OCI-LY7 (cell line): ENCODE results near the gene FDPS. TPM values are rescaled to one million over a fixed set of nuclear protein-coding genes. Genes with fewer than 3 reads are reported as not detected.

Experiments
- BruUV-seq: library from RNA; stranded (reverse); fragments of 400-500 nt; replicated peaks from 2 replicates; lab custom pipeline; 2021; lab: Mats Ljungman, UMichigan
- CTCF ChIA-PET: fragments of 300-600 bp; sonication (Branson Sonifier 250); formaldehyde crosslinking; loops from one replicate; lab custom pipeline; 2022; ENCODE audit warnings: antibody characterized with exemption; ENCODE audit not compliant: unreplicated experiment; lab: Charles Lee
- POLR2A ChIA-PET: fragments of 300-600 bp; sonication (Branson Sonifier 250); formaldehyde crosslinking; loops from one replicate; lab custom pipeline; 2022; ENCODE audit warnings: antibody characterized with exemption; lab: Charles Lee
- DNase-seq: peaks from one replicate; pipeline ENCODE4 v3.0.0-alpha.2; 2015; ENCODE audit warnings: low spot score
- H2AFZ ChIP-seq: fragments of 200-600 bp; sonication (generic), shearing (Covaris generic); 2 replicates; pipeline ENCODE4 v1.6.1; 2014; ENCODE audit warnings: mild to moderate bottlenecking, antibody characterized with exemption, low read length, moderate library complexity
- H3K27ac ChIP-seq: fragments of 200-600 bp; sonication (generic); 2 replicates; pipeline ENCODE4 v1.5.1; 2014; ENCODE audit warnings: mixed run types, low read depth, mild to moderate bottlenecking, moderate library complexity, low read length, inconsistent platforms; ENCODE audit not compliant: poor library complexity, severe bottlenecking
- H3K36me3 ChIP-seq: fragments of 200-600 bp; sonication (generic); 2 replicates; pipeline ENCODE4 v1.6.1; 2014; ENCODE audit warnings: mild to moderate bottlenecking, antibody characterized with exemption, low read length, moderate library complexity, mixed read lengths; ENCODE audit not compliant: insufficient read depth
- H3K4me1 ChIP-seq: fragments of 200-600 bp; sonication (generic); 2 replicates; pipeline ENCODE4 v1.5.1; 2014; ENCODE audit warnings: mild to moderate bottlenecking, low read length; ENCODE audit not compliant: insufficient read depth, poor library complexity, severe bottlenecking
- H3K4me2 ChIP-seq: fragments of 200-600 bp; sonication (generic); 2 replicates; pipeline ENCODE4 v1.6.1; 2014; ENCODE audit warnings: mild to moderate bottlenecking, low read length
- H3K4me3 ChIP-seq: fragments of 200-600 bp; sonication (generic); 2 replicates; pipeline ENCODE4 v1.5.1; 2014; ENCODE audit warnings: mild to moderate bottlenecking, low read depth, low read length; ENCODE audit not compliant: poor library complexity, severe bottlenecking
- H3K79me2 ChIP-seq: fragments of 200-600 bp; sonication (generic); 2 replicates; pipeline ENCODE4 v1.6.1; 2016; ENCODE audit warnings: low read depth, mild to moderate bottlenecking, low read length, moderate library complexity, mixed read lengths; ENCODE audit not compliant: insufficient read depth
- H3K9me2 ChIP-seq: fragments of 200-600 bp; sonication (generic); 2 replicates; pipeline ENCODE4 v1.6.1; 2016; ENCODE audit warnings: mild to moderate bottlenecking, low read length, mixed read lengths; ENCODE audit not compliant: insufficient read depth
- H3K9me3 ChIP-seq: fragments of 200-600 bp; sonication (generic); 2 replicates; pipeline ENCODE4 v1.6.1; 2014; ENCODE audit warnings: mild to moderate bottlenecking, mixed run types, low read length, mixed read lengths
- H4K20me1 ChIP-seq: fragments of 200-600 bp; sonication (generic); 2 replicates; pipeline ENCODE4 v1.6.1; 2014; ENCODE audit warnings: mild to moderate bottlenecking, antibody characterized with exemption, low read length, moderate library complexity, mixed read lengths; ENCODE audit not compliant: insufficient read depth
- CTCF ChIP-seq: fragments of 200-600 bp; sonication (generic); conservative IDR thresholded peaks from 2 replicates; pipeline ENCODE4 v1.5.1; 2014; ENCODE audit warnings: mild to moderate bottlenecking, antibody characterized with exemption, low read length, moderate library complexity, mixed read lengths
- EZH2phosphoT487 ChIP-seq: fragments of 200-600 bp; sonication (generic); IDR thresholded peaks from 2 replicates; pipeline ENCODE4 v1.6.1; 2018; ENCODE audit warnings: low read depth, borderline replicate concordance, mild to moderate bottlenecking, mixed run types, antibody characterized with exemption, low read length, moderate library complexity, mixed read lengths
- intact Hi-C: fragments of 100-400 bp; cut with micrococcal nuclease; formaldehyde crosslinking; loops from one replicate; pipeline ENCODE4 v1.10.0; 2022; ENCODE audit not compliant: unreplicated experiment
- total RNA-seq, 2 experiments: library from RNA; depleted of rRNA in 1 of 2; stranded (reverse); fragments of >200 nt in 1 of 2; shearing (Covaris generic) in 1 of 2; gene quantifications; 2 replicates each; pipeline ENCODE4 v1.2.3, GENCODE V29; 2014 to 2022

Gene FDPS
- total RNA-seq, 2 experiments from 2014 or later: 263 to 531 TPM

GRCh38 chr1:155268630-155269029 is 40.0 kb upstream of the FDPS start:
- ChIA-PET CTCF (no interaction called here), POLR2A (no interaction called here)
- intact Hi-C loops: no loop called here
- no peak for TF ChIP-seq EZH2phosphoT487
- no peak for TF ChIP-seq CTCF
- Histone ChIP-seq H3K4me3 (no peak overlapping the region), H2AFZ (no peak overlapping the region), H3K27ac (no peak overlapping the region), H3K36me3 (peaks cover 78% of the 10 kb centered on the region), H4K20me1 (peaks cover 4% of the 10 kb centered on the region; the same call in 1 of the 2 replicates), H3K9me2 (no peaks in the 10 kb centered on the region), H3K79me2 (peaks cover 29% of the 10 kb centered on the region), H3K4me2 (no peak overlapping the region), H3K9me3 (no peaks in the 10 kb centered on the region), H3K4me1 (peaks cover 13% of the 10 kb centered on the region)
- no TSS peak for BruUV-seq
- no peak for DNase-seq

GRCh38 chr1:155269381-155269780 is 39.3 kb upstream of the FDPS start:
- CTCF ChIA-PET: no interaction called here
- Histone ChIP-seq H3K4me2 (no peak overlapping the region), H4K20me1 (peaks cover 4% of the 10 kb centered on the region; the same call in 1 of the 2 replicates), H3K9me3 (no peaks in the 10 kb centered on the region), H3K79me2 (peaks cover 29% of the 10 kb centered on the region), H3K27ac (no peak overlapping the region), H3K4me3 (no peak overlapping the region), H3K36me3 (peaks cover 71% of the 10 kb centered on the region), H2AFZ (no peak overlapping the region), H3K4me1 (peaks cover 19% of the 10 kb centered on the region), H3K9me2 (no peaks in the 10 kb centered on the region)
- TF ChIP-seq EZH2phosphoT487: no peak
- no peak for TF ChIP-seq CTCF
- intact Hi-C loops: no loop called here
- POLR2A ChIA-PET: interaction anchor here (0.7 kb wide), 1 partner anchor 53 kb away, joined by 5 read pairs; no protein-coding TSS in a partner anchor
- DNase-seq: no peak
- BruUV-seq: no TSS peak
